GM12801 (cell line): ENCODE data around the gene DROSHA.

Source experiments
- TF ChIP-seq, protein P1 (sequence below): IDR thresholded peaks from one replicate; pipeline ENCODE4 v1.5.1; 2011; ENCODE audit warnings: control low read depth; ENCODE audit not compliant: insufficient read length; ENCODE audit errors: extremely low read depth

The DROSHA gene

DNA sequence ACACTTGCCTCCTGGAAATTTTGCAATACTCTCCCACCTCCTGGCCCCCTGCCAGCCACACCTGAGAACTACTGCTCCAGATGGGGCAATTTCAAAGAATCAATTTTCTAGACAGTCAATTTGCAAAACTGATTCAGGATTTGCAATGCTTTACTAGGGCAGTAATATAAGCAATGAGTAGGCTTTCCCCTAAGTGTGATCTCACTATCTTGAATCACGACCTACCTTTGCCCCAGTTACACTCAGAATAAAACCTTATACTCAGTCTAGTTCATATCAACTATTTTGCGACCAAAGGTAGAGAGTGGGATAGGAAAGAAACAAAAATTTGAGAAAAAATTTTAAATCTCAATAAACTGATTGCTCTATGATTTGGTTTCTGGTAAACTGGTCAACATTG is 54.4 kb downstream of the DROSHA start:
- TF ChIP-seq, protein P1, sequence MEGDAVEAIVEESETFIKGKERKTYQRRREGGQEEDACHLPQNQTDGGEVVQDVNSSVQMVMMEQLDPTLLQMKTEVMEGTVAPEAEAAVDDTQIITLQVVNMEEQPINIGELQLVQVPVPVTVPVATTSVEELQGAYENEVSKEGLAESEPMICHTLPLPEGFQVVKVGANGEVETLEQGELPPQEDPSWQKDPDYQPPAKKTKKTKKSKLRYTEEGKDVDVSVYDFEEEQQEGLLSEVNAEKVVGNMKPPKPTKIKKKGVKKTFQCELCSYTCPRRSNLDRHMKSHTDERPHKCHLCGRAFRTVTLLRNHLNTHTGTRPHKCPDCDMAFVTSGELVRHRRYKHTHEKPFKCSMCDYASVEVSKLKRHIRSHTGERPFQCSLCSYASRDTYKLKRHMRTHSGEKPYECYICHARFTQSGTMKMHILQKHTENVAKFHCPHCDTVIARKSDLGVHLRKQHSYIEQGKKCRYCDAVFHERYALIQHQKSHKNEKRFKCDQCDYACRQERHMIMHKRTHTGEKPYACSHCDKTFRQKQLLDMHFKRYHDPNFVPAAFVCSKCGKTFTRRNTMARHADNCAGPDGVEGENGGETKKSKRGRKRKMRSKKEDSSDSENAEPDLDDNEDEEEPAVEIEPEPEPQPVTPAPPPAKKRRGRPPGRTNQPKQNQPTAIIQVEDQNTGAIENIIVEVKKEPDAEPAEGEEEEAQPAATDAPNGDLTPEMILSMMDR = no peak

DNA sequence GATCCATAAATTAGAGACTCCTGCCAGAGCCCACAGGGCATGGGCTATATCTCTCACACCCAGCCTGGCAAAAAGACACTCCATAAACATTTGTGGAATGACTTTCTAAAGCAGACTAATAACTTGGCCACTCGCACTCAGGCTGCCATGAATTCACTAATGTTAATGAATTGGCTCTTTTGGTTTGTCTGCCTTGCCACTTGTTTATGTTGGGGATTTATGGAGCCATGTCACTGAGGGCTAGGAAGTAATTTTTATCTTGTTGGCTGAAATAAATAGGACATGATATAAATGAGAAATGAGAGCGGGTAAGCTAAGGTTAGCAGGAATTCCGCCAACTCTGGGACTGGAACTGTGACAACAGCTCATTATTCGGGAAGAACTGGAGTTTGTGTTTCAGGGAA is 55.2 kb downstream of the DROSHA start:
- TF ChIP-seq, protein P1 = no peak

DNA sequence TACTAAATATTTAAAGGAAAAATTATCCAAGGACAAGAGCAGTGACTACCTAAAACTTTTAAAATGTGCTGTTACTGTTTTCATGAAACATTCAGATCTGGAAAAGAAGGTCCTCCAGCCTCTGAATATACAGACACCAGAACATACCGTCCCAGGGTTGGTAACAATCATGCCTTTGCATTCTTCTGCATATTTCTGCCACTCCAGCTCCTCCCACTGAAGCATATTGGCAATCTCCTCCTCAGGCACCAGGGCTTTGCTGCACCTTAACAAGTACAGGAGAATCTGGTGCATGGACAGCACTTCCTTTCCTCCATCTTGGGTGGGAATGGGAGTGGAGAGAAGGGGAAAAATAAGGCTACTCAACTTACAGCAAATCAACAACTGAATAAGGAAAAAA is 60.0 kb downstream of the DROSHA start:
- TF ChIP-seq, protein P1 = no peak

DNA sequence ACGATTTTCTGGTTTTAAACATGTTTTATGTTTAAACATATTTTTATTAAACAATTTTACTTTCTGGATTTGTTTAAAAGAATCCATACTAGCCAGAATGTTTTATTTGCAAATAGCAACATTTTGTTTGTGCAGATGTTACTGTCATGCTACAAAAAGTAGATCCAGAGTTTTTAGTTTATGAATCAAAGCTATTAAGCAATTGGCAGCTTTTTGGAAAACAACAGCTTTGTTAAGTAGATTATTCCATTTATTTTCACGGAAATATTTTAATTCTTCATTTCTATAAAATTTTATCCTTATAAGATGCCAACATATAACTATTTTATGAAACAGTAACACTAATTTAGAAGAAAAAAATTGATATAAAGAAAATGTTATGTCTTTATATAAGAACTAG is 60.9 kb downstream of the DROSHA start:
- TF ChIP-seq, protein P1 = no peak

DNA sequence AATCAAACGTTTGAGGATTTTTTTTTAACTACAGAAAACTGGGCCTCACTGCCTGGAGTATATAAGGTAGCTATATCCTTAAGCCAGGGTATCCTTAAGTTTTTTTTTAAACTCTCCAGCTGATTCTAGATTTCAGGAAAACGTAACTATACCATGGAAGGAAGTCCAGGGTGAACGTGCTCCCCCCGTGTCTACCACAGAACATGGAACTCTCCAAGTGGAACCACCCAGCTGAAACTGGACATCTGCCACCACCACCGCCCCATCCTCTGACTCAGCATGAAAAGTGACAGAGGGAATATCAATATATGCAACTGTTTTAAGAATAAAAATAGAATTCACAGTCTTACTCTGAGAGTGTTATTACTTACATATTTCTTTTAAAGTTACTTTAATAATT is 61.3 kb downstream of the DROSHA start:
- TF ChIP-seq, protein P1 = no peak

DNA sequence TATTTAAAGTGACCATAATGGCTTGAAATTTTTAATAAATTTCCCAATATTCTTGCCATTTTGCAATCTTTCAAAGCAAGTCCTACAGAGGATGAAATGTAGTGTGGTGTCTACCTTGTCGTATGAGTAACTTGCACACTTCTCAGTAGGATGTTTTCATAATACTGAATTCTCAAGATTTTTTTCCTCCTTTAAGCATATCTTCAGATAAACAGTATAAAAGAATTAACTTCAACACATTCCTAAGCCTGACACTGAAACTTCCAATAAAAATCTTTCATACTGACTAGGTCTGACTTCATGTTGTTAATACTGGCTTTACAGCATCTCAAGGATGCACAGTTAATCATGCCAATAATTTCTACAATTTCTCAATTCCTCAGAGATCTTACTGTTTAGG is 62.0 kb downstream of the DROSHA start:
- TF ChIP-seq, protein P1 = no peak

DNA sequence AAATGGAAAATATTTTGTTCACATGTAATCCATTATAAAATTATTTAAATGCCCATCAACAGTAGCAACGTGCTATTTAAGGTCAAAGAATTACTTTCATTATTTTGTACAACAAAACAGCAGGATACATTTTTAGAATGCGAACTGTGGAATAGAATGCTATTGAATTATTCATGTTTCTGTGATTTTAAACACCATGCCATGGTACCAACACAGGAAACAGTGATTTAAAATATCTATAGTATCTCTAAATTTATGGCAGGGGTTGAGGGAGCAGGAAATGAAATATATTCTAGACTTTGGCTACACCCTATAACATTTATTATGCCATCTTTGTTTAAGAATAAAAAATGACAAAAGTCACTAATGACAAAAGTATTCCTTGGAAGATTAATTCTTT is 62.4 kb downstream of the DROSHA start:
- TF ChIP-seq, protein P1 = no peak

DNA sequence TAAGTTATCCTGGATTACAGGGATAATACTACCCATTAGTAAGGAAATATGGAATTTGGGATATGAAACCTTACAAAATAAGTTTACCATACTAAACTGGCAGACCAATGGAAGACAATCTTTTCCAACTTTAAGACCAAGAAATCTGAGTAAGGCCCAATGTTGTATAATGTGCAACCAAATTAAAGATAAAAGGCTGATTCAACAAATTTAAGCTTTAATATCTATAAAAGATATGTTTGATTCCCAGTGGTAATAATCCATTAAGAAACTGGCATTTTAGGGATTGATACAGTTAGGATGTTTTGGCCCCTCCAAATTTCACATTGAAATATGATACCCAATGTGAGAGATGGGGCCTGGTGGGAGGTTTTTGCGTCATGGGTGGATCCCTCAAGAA is 66.6 kb downstream of the DROSHA start:
- TF ChIP-seq, protein P1 = no peak
